Suprapubic skin (tissue), 4 donors: ENCODE results near the gene HFM1.
"Not testable (repeated sequence)": the region's sequence is repeated elsewhere in the genome, so short reads cannot be mapped to it uniquely, and the experiment has no call there.

Source experiments
- EP300 ChIP-seq: sonication (generic); formaldehyde crosslinking; IDR thresholded peaks from one replicate; pipeline ENCODE4 v1.6.1; 2017; ENCODE audit warnings: antibody characterized with exemption
- POLR2AphosphoS5 ChIP-seq, 3 donors: sonication (generic); formaldehyde crosslinking; IDR thresholded peaks; one replicate each; pipeline ENCODE4 v1.6.1; 2017; ENCODE audit warnings: antibody characterized with exemption in 3 of 3
- TF ChIP-seq, protein P1 (sequence below), 2 donors: fragments of 200-600 bp in 1 of 2; fragments of 450-650 bp in 1 of 2; sonication (generic) in 1 of 2; IDR thresholded peaks; one replicate each; pipeline ENCODE4 v1.5.1; 2016 to 2019; ENCODE audit warnings: antibody characterized with exemption in 2 of 2, mild to moderate bottlenecking in 1 of 2, moderate library complexity in 1 of 2

GRCh38 chr1:91286259-91286961 lies 118.2 kb downstream of the HFM1 start:
- TF ChIP-seq, protein P1, sequence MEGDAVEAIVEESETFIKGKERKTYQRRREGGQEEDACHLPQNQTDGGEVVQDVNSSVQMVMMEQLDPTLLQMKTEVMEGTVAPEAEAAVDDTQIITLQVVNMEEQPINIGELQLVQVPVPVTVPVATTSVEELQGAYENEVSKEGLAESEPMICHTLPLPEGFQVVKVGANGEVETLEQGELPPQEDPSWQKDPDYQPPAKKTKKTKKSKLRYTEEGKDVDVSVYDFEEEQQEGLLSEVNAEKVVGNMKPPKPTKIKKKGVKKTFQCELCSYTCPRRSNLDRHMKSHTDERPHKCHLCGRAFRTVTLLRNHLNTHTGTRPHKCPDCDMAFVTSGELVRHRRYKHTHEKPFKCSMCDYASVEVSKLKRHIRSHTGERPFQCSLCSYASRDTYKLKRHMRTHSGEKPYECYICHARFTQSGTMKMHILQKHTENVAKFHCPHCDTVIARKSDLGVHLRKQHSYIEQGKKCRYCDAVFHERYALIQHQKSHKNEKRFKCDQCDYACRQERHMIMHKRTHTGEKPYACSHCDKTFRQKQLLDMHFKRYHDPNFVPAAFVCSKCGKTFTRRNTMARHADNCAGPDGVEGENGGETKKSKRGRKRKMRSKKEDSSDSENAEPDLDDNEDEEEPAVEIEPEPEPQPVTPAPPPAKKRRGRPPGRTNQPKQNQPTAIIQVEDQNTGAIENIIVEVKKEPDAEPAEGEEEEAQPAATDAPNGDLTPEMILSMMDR (IDR thresholded peaks at IDR 0.05), result not testable (repeated sequence)
- not testable (repeated sequence) for TF ChIP-seq POLR2AphosphoS5 (IDR thresholded peaks at IDR 0.05); EP300
